SH-SY5Y (cell line): ENCODE data around the gene MILR1.

ENCODE experiments used
- GATA2 ChIP-seq: IDR thresholded peaks from 2 replicates; pipeline ENCODE4 v1.6.1; 2011; ENCODE audit warnings: mild to moderate bottlenecking, low read depth, low read length
- GATA3 ChIP-seq: IDR thresholded peaks from 2 replicates; pipeline ENCODE4 v1.6.1; 2011; ENCODE audit warnings: low read depth, mild to moderate bottlenecking, low read length, moderate library complexity

DNA sequence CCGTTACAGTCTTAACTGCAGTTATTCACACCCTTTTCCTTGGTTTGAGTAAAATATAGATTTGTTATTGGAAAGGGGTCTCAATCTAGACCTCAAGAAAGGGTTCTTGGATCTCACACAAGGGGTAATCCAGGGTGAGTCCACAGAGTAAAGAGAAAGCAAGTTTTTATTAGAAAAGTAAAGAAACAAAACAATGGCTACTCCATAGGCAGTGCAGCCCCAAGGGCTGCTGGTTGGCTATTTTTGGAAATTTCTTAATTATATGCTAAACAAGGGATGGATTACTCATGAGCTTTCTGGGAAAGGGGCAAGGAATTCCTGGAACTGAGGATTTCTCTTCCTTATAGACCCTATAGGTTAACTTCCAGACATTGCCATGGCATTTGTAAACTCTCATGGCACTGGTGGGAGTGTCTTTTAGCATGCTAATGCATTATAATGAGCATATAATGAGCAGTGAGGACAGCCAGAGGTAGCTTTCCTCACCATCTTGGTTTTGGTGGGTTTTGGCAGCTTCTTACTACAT is 24.5 kb upstream of the MILR1 start:
- TF ChIP-seq GATA2 (no peak), GATA3 (no peak)
